Measurements from ENCODE around the gene ZNF467.

ZNF467 gene

GRCh38 chr7:149775176-149775556 lies 1.8 kb upstream of the ZNF467 start:
- TF ChIP-seq POLR2AphosphoS5 (IDR thresholded peaks at IDR 0.05; ENCODE audit: low read depth, low read length) (no peak), SIN3A (IDR thresholded peaks at IDR 0.05; ENCODE audit: borderline replicate concordance, insufficient read depth, low read length) (no peak), FOXP2 (optimal IDR thresholded peaks at IDR 0.05; ENCODE audit: borderline replicate concordance, extremely low read depth, extremely low read length, insufficient read depth) (no peak), REST (IDR thresholded peaks at IDR 0.05; ENCODE audit: insufficient read depth in 1 of 2, low read depth in 2 of 2, low read length in 2 of 2) (no peak), TAF1 (IDR thresholded peaks at IDR 0.05; ENCODE audit: borderline replicate concordance, insufficient read depth, low read length) (no peak)

- no peak for TF ChIP-seq SIN3A (IDR thresholded peaks at IDR 0.05; ENCODE audit: borderline replicate concordance, insufficient read depth, low read length)
- no peak for TF ChIP-seq FOXP2 (optimal IDR thresholded peaks at IDR 0.05; ENCODE audit: borderline replicate concordance, extremely low read depth, extremely low read length, insufficient read depth)
- no peak for TF ChIP-seq REST (IDR thresholded peaks at IDR 0.05; ENCODE audit: insufficient read depth in 1 of 2, low read depth in 2 of 2, low read length in 2 of 2)
- TF ChIP-seq TAF1 (IDR thresholded peaks at IDR 0.05; ENCODE audit: borderline replicate concordance, insufficient read depth, low read length): no peak
- TF ChIP-seq POLR2AphosphoS5 (IDR thresholded peaks at IDR 0.05; ENCODE audit: low read depth, low read length): no peak
Observed at GRCh38 chr7:149774237-149775175, 1.1 kb upstream of the ZNF467 start.

GRCh38 chr7:149772956-149773434 lies 393 bp downstream of the ZNF467 start:
- TF ChIP-seq SIN3A (IDR thresholded peaks at IDR 0.05; ENCODE audit: borderline replicate concordance, insufficient read depth, low read length) (no peak), POLR2AphosphoS5 (IDR thresholded peaks at IDR 0.05; ENCODE audit: low read depth, low read length) (no peak), TAF1 (IDR thresholded peaks at IDR 0.05; ENCODE audit: borderline replicate concordance, insufficient read depth, low read length) (no peak), REST (IDR thresholded peaks at IDR 0.05; ENCODE audit: insufficient read depth in 1 of 2, low read depth in 2 of 2, low read length in 2 of 2) (no peak), FOXP2 (optimal IDR thresholded peaks at IDR 0.05; ENCODE audit: borderline replicate concordance, extremely low read depth, extremely low read length, insufficient read depth) (no peak)

GRCh38 chr7:149772241-149772955 lies 990 bp downstream of the ZNF467 start:
- TF ChIP-seq POLR2AphosphoS5 (IDR thresholded peaks at IDR 0.05; ENCODE audit: low read depth, low read length) (no peak), TAF1 (IDR thresholded peaks at IDR 0.05; ENCODE audit: borderline replicate concordance, insufficient read depth, low read length) (no peak), FOXP2 (optimal IDR thresholded peaks at IDR 0.05; ENCODE audit: borderline replicate concordance, extremely low read depth, extremely low read length, insufficient read depth) (no peak), REST (IDR thresholded peaks at IDR 0.05; ENCODE audit: insufficient read depth in 1 of 2, low read depth in 2 of 2, low read length in 2 of 2) (no peak), SIN3A (IDR thresholded peaks at IDR 0.05; ENCODE audit: borderline replicate concordance, insufficient read depth, low read length) (no peak)
